Measurements from ENCODE around the gene RETSAT. TPM values are rescaled to one million over a fixed set of nuclear protein-coding genes. Genes with fewer than 3 reads are reported as not detected.

The RETSAT gene
- total RNA-seq, 2 donors from 2014 or later = 37.4 to 44.3 TPM

GRCh38 chr2:85377083-85377482 is 22.8 kb upstream of the RETSAT start:
- no peak for ATAC-seq (ENCODE audit: insufficient number of reproducible peaks, low FRiP score, low read depth)

DNA sequence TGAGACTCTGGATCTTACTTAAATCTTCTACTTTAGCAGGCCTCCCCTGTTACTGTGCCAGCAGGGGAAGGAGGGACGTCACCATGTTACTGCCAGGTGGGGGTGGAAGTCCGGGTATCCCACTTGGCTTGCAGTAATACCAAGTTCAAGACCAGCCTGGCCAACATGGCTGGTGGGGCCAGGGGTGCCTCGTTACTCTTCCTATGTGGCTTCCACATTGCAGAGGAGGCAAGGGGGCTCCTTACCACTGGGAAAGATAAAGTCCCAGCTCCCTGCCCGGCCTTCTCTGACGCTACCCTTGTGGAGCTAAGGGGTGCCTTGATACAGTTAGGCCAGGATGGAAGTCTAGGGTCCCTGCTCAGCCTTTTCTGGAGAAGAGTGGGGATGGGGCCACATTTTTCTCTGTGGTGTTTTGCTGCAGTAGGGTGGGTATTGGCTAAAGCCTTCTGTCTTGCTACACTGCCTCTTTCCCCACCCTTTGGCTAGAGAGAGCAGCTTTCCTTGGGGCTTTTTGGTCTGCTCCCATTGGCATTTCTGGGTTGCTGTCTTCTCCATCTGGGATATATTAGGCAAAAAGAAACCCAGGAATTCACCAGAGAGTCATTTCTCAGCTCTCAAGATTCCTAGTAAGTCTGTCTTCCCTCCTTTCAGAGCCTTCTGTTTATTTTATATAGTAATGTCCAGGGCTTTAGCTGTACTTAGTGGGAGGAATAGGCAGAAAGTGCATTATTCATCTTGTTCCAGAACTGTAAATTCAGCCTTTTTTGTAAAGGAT is 22.1 kb upstream of the RETSAT start:
- H3K27me3 ChIP-seq (replicated peaks; ENCODE audit: insufficient read depth) = no peaks in the 10 kb centered on the region
- no peaks in the 10 kb centered on the region for H3K9me3 ChIP-seq
- TF ChIP-seq CTCF (IDR thresholded peaks at IDR 0.05) = no peak
- peaks cover 13% of the 10 kb centered on the region for H3K36me3 ChIP-seq
- H3K27ac ChIP-seq = no peak overlapping the region
- DNase-seq (ENCODE audit: low spot score) (no peak), ATAC-seq (ENCODE audit: insufficient number of reproducible peaks, low FRiP score, low read depth) (no peak)
- H3K4me3 ChIP-seq = no peak overlapping the region
- H3K4me1 ChIP-seq (ENCODE audit: control insufficient read depth in 1 of 2, low read depth in 2 of 2) = no peaks in the 10 kb centered on the region

More at GRCh38 chr2:85377083-85377482, 22.8 kb upstream of the RETSAT start:
- no peak for TF ChIP-seq CTCF (IDR thresholded peaks at IDR 0.05)
- Histone ChIP-seq H3K27me3 (replicated peaks; ENCODE audit: insufficient read depth) (no peaks in the 10 kb centered on the region), H3K9me3 (no peaks in the 10 kb centered on the region), H3K4me1 (ENCODE audit: control insufficient read depth in 1 of 2, low read depth in 2 of 2) (no peaks in the 10 kb centered on the region), H3K36me3 (peaks cover 13% of the 10 kb centered on the region), H3K27ac (no peak overlapping the region), H3K4me3 (no peak overlapping the region)
- no peak for DNase-seq (ENCODE audit: low spot score)

GRCh38 chr2:85371045-85371444 is 16.7 kb upstream of the RETSAT start:
- H3K36me3 ChIP-seq = peaks cover 10% of the 10 kb centered on the region
- ATAC-seq (ENCODE audit: insufficient number of reproducible peaks, low FRiP score, low read depth) (no peak), DNase-seq (ENCODE audit: low spot score) (no peak)
- peaks cover 0 to 7% of the 10 kb centered on the region in 2 donors for H3K4me1 ChIP-seq (ENCODE audit: control insufficient read depth in 1 of 2, low read depth in 2 of 2)
- H3K9me3 ChIP-seq = no peaks in the 10 kb centered on the region
- no peak for TF ChIP-seq CTCF (IDR thresholded peaks at IDR 0.05)
- H3K27me3 ChIP-seq (replicated peaks; ENCODE audit: insufficient read depth) = no peaks in the 10 kb centered on the region
- no peak overlapping the region for H3K27ac ChIP-seq
- H3K4me3 ChIP-seq = no peak overlapping the region

DNA sequence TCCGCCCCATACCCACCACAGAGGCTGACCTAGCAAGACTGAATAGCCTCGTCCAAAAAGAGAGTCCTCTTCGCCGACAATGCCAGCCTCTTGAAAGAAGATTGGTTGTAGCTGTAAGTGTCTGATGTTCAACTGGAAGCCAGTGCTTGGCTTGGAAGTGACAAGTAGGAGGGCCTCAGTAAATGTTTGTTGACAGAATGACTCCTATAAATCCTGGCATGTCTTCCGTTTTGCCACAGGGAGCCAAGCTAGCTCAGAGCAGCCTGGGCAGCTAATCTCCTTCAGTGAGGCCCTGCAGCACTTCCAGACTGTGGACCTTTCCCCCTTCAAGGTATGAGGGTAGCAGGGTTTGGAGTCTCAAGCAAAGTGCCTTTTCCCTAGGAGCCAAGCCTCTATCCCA is 15.2 kb upstream of the RETSAT start:
- ATAC-seq (ENCODE audit: insufficient number of reproducible peaks, low FRiP score, low read depth) (peak; percentile 62), DNase-seq (ENCODE audit: low spot score) (no peak)
- H3K4me3 ChIP-seq = no peak overlapping the region
- TF ChIP-seq CTCF (IDR thresholded peaks at IDR 0.05) = no peak
- H3K36me3 ChIP-seq = peaks cover 10% of the 10 kb centered on the region
- H3K4me1 ChIP-seq (ENCODE audit: control insufficient read depth in 1 of 2, low read depth in 2 of 2) = peaks cover 0 to 7% of the 10 kb centered on the region in 2 donors
- no peaks in the 10 kb centered on the region for H3K9me3 ChIP-seq
- no peak overlapping the region for H3K27ac ChIP-seq
- H3K27me3 ChIP-seq (replicated peaks; ENCODE audit: insufficient read depth) = no peaks in the 10 kb centered on the region

DNA sequence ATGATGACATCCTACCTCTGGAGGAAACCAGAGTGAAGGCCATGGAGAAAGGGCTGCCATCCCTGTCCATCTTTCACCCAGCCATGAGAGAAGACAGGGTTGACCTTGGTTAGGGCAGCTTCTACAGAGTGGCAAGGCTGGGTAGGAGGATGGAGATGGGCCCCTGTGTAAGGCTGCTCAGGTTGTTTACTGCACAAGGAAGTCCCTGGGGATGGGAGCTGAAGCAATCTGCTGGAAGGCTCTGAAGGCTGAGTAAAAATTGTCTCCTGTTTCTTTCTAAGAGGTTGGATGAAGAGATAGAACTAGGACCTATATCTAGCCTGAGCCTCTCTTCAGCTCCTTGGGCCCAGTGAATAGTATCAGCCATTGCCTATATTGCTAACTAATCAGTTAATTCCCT is 14.6 kb upstream of the RETSAT start:
- TF ChIP-seq CTCF (IDR thresholded peaks at IDR 0.05) = no peak
- Histone ChIP-seq H3K4me3 (no peak overlapping the region), H3K36me3 (peaks cover 10% of the 10 kb centered on the region), H3K27me3 (replicated peaks; ENCODE audit: insufficient read depth) (no peaks in the 10 kb centered on the region), H3K27ac (no peak overlapping the region), H3K4me1 (ENCODE audit: control insufficient read depth in 1 of 2, low read depth in 2 of 2) (peaks cover 0 to 7% of the 10 kb centered on the region in 2 donors), H3K9me3 (no peaks in the 10 kb centered on the region)
- ATAC-seq (ENCODE audit: insufficient number of reproducible peaks, low FRiP score, low read depth) (no peak), DNase-seq (ENCODE audit: low spot score) (no peak)
